GM12878 (cell line): Measurements from ENCODE around the gene MKX. TPM values are rescaled to one million over a fixed set of nuclear protein-coding genes. Genes with fewer than 3 reads are reported as not detected.

ENCODE experiments used
- ATAC-seq: fragments of 200-7000 bp; cut with Tn5 transposase; 3 replicates; pipeline ENCODE4 v1.9.1; 2020; ENCODE audit warnings: mild to moderate bottlenecking, moderate library complexity
- BruUV-seq: library from RNA; stranded (reverse); fragments of 400-500 nt; replicated peaks from 2 replicates; lab custom pipeline; 2021; lab: Mats Ljungman, UMichigan
- CTCF ChIA-PET: fragments of 300-600 bp; sonication (Branson Sonifier 250); formaldehyde crosslinking; extraction: SDS; loops from one replicate; lab custom pipeline; 2021; ENCODE audit warnings: inconsistent platforms; lab: Yijun Ruan, JAX
- POLR2A ChIA-PET: fragments of 350-600 bp; formaldehyde crosslinking; extraction: SDS; loops from one replicate; lab custom pipeline; 2021; ENCODE audit warnings: inconsistent platforms; lab: Charles Lee
- RAD21 ChIA-PET: fragments of 300-600 bp; sonication (Branson Sonifier 250); formaldehyde crosslinking; loops from one replicate; lab custom pipeline; 2023; ENCODE audit warnings: antibody characterized with exemption; ENCODE audit not compliant: unreplicated experiment; lab: Charles Lee
- SMC1A ChIA-PET: fragments of 300-600 bp; sonication (Branson Sonifier 250); formaldehyde crosslinking; loops from one replicate; lab custom pipeline; 2023; ENCODE audit not compliant: unreplicated experiment, uncharacterized antibody; lab: Charles Lee
- DNase-seq: peaks from one replicate; pipeline ENCODE4 v3.0.0-alpha.2; 2011; ENCODE audit warnings: low read depth, low spot score
- FAIRE-seq: peaks from 3 replicates; lab custom pipeline; 2011; peaks lifted over from hg19 to GRCh38; lab: Jason Lieb, UNC
- H2AFZ ChIP-seq: 2 replicates; pipeline ENCODE4 v1.6.0; 2011; ENCODE audit warnings: low read depth, low read length, control low read depth; ENCODE audit not compliant: control insufficient read depth
- H3K27ac ChIP-seq: 2 replicates; pipeline ENCODE4 v1.5.1; 2011; ENCODE audit warnings: control low read depth; ENCODE audit not compliant: control insufficient read depth, insufficient read depth
- H3K27me3 ChIP-seq, 2 experiments: replicated peaks in 1 of 2; 2 replicates each; pipeline versions ENCODE4 v1.6.0 to v1.6.1; 2011; ENCODE audit warnings: low read length in 1 of 2; ENCODE audit not compliant: control insufficient read depth in 2 of 2, insufficient read depth in 2 of 2
- H3K36me3 ChIP-seq, 2 experiments: 2 replicates each; pipeline ENCODE4 v1.5.1; 2011; ENCODE audit warnings: low read length in 1 of 2; ENCODE audit not compliant: control insufficient read depth in 2 of 2, insufficient read depth in 2 of 2
- H3K4me1 ChIP-seq: 2 replicates; pipeline ENCODE4 v1.6.1; 2011; ENCODE audit warnings: mild to moderate bottlenecking, low read length, moderate library complexity, mixed read lengths; ENCODE audit not compliant: control insufficient read depth, insufficient read depth
- H3K4me2 ChIP-seq: 2 replicates; pipeline ENCODE4 v1.6.0; 2011; ENCODE audit warnings: control low read depth; ENCODE audit not compliant: control insufficient read depth, insufficient read depth
- H3K4me3 ChIP-seq: fragments of 200-600 bp; sonication (generic); 2 replicates; pipeline ENCODE4 v1.5.1; 2016
- H3K79me2 ChIP-seq: 2 replicates; pipeline ENCODE4 v1.6.0; 2011; ENCODE audit warnings: low read length; ENCODE audit not compliant: control insufficient read depth, insufficient read depth
- H3K9ac ChIP-seq: 2 replicates; pipeline ENCODE4 v1.8.0; 2011; ENCODE audit warnings: low read length, control low read depth, mixed read lengths; ENCODE audit not compliant: control insufficient read depth, insufficient read depth
- H3K9me3 ChIP-seq: replicated peaks from 3 replicates; pipeline ENCODE4 v1.5.1; 2011; ENCODE audit warnings: mild to moderate bottlenecking, low read length; ENCODE audit not compliant: control insufficient read depth, insufficient read depth
- H4K20me1 ChIP-seq: 2 replicates; pipeline ENCODE4 v1.6.0; 2011; ENCODE audit not compliant: control insufficient read depth, insufficient read depth
- CBX5 ChIP-seq: sonication (generic); IDR thresholded peaks from 2 replicates; pipeline ENCODE4 v1.6.1; 2016; ENCODE audit warnings: low read depth, moderate library complexity, mild to moderate bottlenecking, inconsistent platforms
- KAT2A ChIP-seq: conservative IDR thresholded peaks from 2 replicates; pipeline ENCODE4 v1.6.1; 2011; ENCODE audit warnings: low read depth, low read length; ENCODE audit not compliant: control insufficient read depth
- NR2C1 ChIP-seq: fragments of 450-650 bp; IDR thresholded peaks from 2 replicates; pipeline ENCODE4 v1.6.1; 2017; ENCODE audit warnings: antibody characterized with exemption, mild to moderate bottlenecking, moderate library complexity
- NR2C2 ChIP-seq: IDR thresholded peaks from 2 replicates; pipeline ENCODE4 v1.6.1; 2011; ENCODE audit warnings: borderline replicate concordance, low read depth; ENCODE audit not compliant: control insufficient read depth, insufficient read length
- POLR2AphosphoS5 ChIP-seq: IDR thresholded peaks from 2 replicates; pipeline ENCODE4 v1.6.1; 2011; ENCODE audit warnings: mild to moderate bottlenecking, low read length, inconsistent platforms
- RAD51 ChIP-seq: fragments of 450-650 bp; IDR thresholded peaks from 2 replicates; pipeline ENCODE4 v1.6.1; 2016; ENCODE audit warnings: moderate library complexity, mild to moderate bottlenecking, inconsistent platforms
- RFX5 ChIP-seq: IDR thresholded peaks from 2 replicates; pipeline ENCODE4 v1.6.1; 2011; ENCODE audit warnings: low read depth, low read length, improper control_type of control experiment
- SP1 ChIP-seq: IDR thresholded peaks from one replicate; pipeline ENCODE4 v1.6.1; 2011; ENCODE audit warnings: low read depth, low read length
- ZNF207 ChIP-seq: fragments of 450-650 bp; IDR thresholded peaks from 2 replicates; pipeline ENCODE4 v1.6.1; 2014; ENCODE audit warnings: antibody characterized with exemption, mild to moderate bottlenecking, borderline replicate concordance
- ZSCAN29 ChIP-seq: fragments of 450-650 bp; IDR thresholded peaks from 2 replicates; pipeline ENCODE4 v1.6.1; 2017; ENCODE audit warnings: mild to moderate bottlenecking, moderate library complexity
- WGBS: methylation state at CpG from one replicate; pipeline ENCODE4 v1.1.6; 2016; ENCODE audit warnings: low lambda C conversion rate; ENCODE audit not compliant: insufficient replicate concordance, insufficient coverage; ENCODE audit errors: missing lambda C conversion rate; 5-methylcytosine and 5-hydroxymethylcytosine counted together
- in situ Hi-C: fragments of 300-500 bp; cut with MboI; formaldehyde crosslinking; loops from 9 replicates; pipeline ENCODE4 v1.14.3; 2018; ENCODE audit warnings: mixed read lengths
- intact Hi-C: fragments of 100-400 bp; cut with micrococcal nuclease; formaldehyde crosslinking; loops from one replicate; pipeline ENCODE4 v1.14.2; 2022; ENCODE audit not compliant: unreplicated experiment
- polyA plus RNA-seq, 11 experiments: library from polyadenylated mRNA; depleted of rRNA in 4 of 11; unstranded in 6 of 11; stranded (reverse) in 5 of 11; fragments of >200 nt; fragmentation: Nextera tagmentation in 4 of 11; fragmentation: Illumina TruSeq in 1 of 11; extraction: Ambion mirVana in 4 of 11; extraction: Trizol in 1 of 11; gene quantifications; 1 replicate in 1 of 11; 2 replicates in 10 of 11; pipeline versions ENCODE4 v1.2.1 to v1.2.3, GENCODE V29; 2011 to 2016; ENCODE audit warnings: inconsistent platforms in 2 of 11, missing spikeins in 2 of 11, low read depth in 1 of 11
- total RNA-seq, 4 experiments: library from RNA; depleted of rRNA in 3 of 4; stranded (reverse); fragments of >200 nt in 3 of 4; fragmentation: Illumina TruSeq in 1 of 4; extraction: Trizol in 1 of 4; gene quantifications; 2 replicates each; pipeline versions ENCODE4 v1.2.1 to v1.2.3, GENCODE V29; 2013 to 2021
- TF ChIP-seq, protein P1 (sequence below): fragments of 450-650 bp; IDR thresholded peaks from 2 replicates; pipeline ENCODE4 v1.6.1; 2018; ENCODE audit warnings: borderline replicate concordance, mild to moderate bottlenecking; ENCODE audit not compliant: partially characterized antibody
- TF ChIP-seq, protein P2 (sequence below): fragments of 450-650 bp; IDR thresholded peaks from 2 replicates; pipeline ENCODE4 v1.6.1; 2014; ENCODE audit warnings: mild to moderate bottlenecking
- TF ChIP-seq, protein P3 (sequence below): fragments of 450-650 bp; conservative IDR thresholded peaks from 2 replicates; pipeline ENCODE4 v1.6.1; 2017; ENCODE audit warnings: mild to moderate bottlenecking, moderate library complexity

Gene MKX
- total and polyA plus RNA-seq, 10 of the 15 experiments (the other 5 are each of a cell fraction or from before 2014, with no cell fraction given): not detected

DNA sequence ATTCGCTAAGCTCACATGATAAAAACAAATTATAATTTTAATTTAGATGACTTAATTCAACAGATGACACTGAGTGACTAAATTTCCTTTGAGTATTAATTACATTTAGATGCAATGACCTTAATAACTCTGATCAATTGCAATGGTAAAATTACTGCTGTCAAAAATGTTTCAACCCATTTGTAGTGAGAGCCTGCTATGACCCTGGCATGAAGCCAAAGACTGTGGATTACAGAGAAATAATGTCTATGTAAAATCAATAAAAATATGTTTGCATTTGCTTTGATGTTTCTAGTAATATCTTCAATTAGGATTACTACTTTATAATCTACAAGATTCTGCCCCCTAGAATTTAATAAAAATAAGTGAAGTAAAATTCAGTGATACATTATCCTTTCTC lies 15.6 kb downstream of the MKX start:
- Histone ChIP-seq H3K4me1 (no peaks in the 10 kb centered on the region), H3K4me2 (no peak overlapping the region), H2AFZ (no peak overlapping the region), H3K27me3 (peaks cover 0 to 2% of the 10 kb centered on the region in 2 experiments; a peak in 1 of 4 replicates)
- intact Hi-C loops: no loop called here
- CTCF ChIA-PET: no interaction called here
- no peak for TF ChIP-seq NR2C2
- TF ChIP-seq, all 136 proteins: peak for 0
- H3K36me3 ChIP-seq: no peaks in the 10 kb centered on the region
- WGBS: 100% methylated on average over 1 of the region's 1 CpG
- no peak for FAIRE-seq
- RAD21 ChIA-PET: no interaction called here
- POLR2A ChIA-PET: no interaction called here
- no TSS peak for BruUV-seq
- in situ Hi-C loops: loop anchor here (25.0 kb wide), 1 partner anchor 657 kb away; no protein-coding TSS in a partner anchor
- H3K79me2 ChIP-seq: no peaks in the 10 kb centered on the region
- no peak for DNase-seq
- no peak overlapping the region for H3K4me3 ChIP-seq
- H3K27ac ChIP-seq: no peak overlapping the region
- H3K9ac ChIP-seq: no peak overlapping the region
- H4K20me1 ChIP-seq: no peaks in the 10 kb centered on the region
- no peaks in the 10 kb centered on the region for H3K9me3 ChIP-seq
- ATAC-seq: no peak
- SMC1A ChIA-PET: no interaction called here

DNA sequence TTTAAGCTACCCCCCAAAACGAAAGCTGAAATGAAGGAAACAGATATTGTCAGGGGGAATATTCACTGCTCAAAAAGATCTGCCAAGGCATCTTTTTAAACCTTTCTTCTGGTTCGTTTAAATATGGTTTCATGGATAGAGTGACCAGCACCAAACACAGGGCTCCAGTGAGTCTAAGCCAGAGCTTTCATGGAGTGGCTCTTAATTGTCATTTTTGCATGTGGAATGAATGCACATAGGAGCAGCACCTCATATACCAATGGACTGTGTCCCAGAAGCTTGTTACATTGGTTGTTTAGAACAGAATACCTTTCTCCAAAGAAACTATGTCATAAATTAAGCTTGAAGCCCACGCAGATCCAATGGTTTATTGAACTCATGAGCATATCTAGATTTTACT lies 17.3 kb downstream of the MKX start:
- Histone ChIP-seq H2AFZ (no peak overlapping the region), H3K9ac (no peak overlapping the region), H3K79me2 (no peaks in the 10 kb centered on the region), H3K4me2 (no peak overlapping the region), H3K27ac (no peak overlapping the region), H3K9me3 (no peaks in the 10 kb centered on the region), H3K36me3 (no peaks in the 10 kb centered on the region), H3K4me3 (no peak overlapping the region), H3K27me3 (peaks cover 0 to 2% of the 10 kb centered on the region in 2 experiments; a peak in 1 of 4 replicates), H3K4me1 (no peaks in the 10 kb centered on the region), H4K20me1 (no peaks in the 10 kb centered on the region)
- CTCF ChIA-PET: no interaction called here
- POLR2A ChIA-PET: no interaction called here
- SMC1A ChIA-PET: interaction anchor here (0.7 kb wide), 1 partner anchor 49 kb away, joined by 3 read pairs; no protein-coding TSS in a partner anchor
- DNase-seq (no peak), ATAC-seq (no peak), FAIRE-seq (no peak)
- RAD21 ChIA-PET: no interaction called here
- WGBS: 0% methylated on average over 3 of the region's 3 CpGs
- BruUV-seq: no TSS peak
- in situ Hi-C loops: loop anchor here (25.0 kb wide), 1 partner anchor 659 kb away; no protein-coding TSS in a partner anchor
- intact Hi-C loops: no loop called here
- TF ChIP-seq RAD51 (no peak), ZNF207 (no peak), KAT2A (no peak), SP1 (no peak), ZSCAN29 (no peak), CBX5 (no peak), RFX5 (no peak), POLR2AphosphoS5 (no peak), NR2C1 (no peak)
- TF ChIP-seq, protein P1, sequence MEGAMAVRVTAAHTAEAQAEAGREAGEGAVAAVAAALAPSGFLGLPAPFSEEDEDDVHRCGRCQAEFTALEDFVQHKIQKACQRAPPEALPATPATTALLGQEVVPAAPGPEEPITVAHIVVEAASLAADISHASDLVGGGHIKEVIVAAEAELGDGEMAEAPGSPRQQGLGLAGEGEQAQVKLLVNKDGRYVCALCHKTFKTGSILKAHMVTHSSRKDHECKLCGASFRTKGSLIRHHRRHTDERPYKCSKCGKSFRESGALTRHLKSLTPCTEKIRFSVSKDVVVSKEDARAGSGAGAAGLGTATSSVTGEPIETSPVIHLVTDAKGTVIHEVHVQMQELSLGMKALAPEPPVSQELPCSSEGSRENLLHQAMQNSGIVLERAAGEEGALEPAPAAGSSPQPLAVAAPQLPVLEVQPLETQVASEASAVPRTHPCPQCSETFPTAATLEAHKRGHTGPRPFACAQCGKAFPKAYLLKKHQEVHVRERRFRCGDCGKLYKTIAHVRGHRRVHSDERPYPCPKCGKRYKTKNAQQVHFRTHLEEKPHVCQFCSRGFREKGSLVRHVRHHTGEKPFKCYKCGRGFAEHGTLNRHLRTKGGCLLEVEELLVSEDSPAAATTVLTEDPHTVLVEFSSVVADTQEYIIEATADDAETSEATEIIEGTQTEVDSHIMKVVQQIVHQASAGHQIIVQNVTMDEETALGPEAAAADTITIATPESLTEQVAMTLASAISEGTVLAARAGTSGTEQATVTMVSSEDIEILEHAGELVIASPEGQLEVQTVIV: no peak
- TF ChIP-seq, protein P2, sequence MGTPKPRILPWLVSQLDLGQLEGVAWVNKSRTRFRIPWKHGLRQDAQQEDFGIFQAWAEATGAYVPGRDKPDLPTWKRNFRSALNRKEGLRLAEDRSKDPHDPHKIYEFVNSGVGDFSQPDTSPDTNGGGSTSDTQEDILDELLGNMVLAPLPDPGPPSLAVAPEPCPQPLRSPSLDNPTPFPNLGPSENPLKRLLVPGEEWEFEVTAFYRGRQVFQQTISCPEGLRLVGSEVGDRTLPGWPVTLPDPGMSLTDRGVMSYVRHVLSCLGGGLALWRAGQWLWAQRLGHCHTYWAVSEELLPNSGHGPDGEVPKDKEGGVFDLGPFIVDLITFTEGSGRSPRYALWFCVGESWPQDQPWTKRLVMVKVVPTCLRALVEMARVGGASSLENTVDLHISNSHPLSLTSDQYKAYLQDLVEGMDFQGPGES: no peak
- TF ChIP-seq, protein P3, sequence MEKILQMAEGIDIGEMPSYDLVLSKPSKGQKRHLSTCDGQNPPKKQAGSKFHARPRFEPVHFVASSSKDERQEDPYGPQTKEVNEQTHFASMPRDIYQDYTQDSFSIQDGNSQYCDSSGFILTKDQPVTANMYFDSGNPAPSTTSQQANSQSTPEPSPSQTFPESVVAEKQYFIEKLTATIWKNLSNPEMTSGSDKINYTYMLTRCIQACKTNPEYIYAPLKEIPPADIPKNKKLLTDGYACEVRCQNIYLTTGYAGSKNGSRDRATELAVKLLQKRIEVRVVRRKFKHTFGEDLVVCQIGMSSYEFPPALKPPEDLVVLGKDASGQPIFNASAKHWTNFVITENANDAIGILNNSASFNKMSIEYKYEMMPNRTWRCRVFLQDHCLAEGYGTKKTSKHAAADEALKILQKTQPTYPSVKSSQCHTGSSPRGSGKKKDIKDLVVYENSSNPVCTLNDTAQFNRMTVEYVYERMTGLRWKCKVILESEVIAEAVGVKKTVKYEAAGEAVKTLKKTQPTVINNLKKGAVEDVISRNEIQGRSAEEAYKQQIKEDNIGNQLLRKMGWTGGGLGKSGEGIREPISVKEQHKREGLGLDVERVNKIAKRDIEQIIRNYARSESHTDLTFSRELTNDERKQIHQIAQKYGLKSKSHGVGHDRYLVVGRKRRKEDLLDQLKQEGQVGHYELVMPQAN: no peak
